ENCODE results near the gene TOB1. TPM values are rescaled to one million over a fixed set of nuclear protein-coding genes. Genes with fewer than 3 reads are reported as not detected.
A peak's percentile ranks its signal among the peaks of the same experiment; 100 is the strongest.

TOB1 gene
- total RNA-seq, 1 donor from 2014 or later = 78.7 TPM

GRCh38 chr17:50837286-50837979, 28.7 kb downstream of the TOB1 start:
- TF ChIP-seq CTCF (IDR thresholded peaks at IDR 0.05; ENCODE audit: partially characterized antibody, unreplicated experiment) = no peak
- DNase-seq = no peak
- peaks cover 43% of the 10 kb centered on the region for H3K4me1 Mint-ChIP-seq (ENCODE audit: low read depth, unreplicated experiment)
- no peak overlapping the region for H3K27ac Mint-ChIP-seq (ENCODE audit: unreplicated experiment)
- H3K36me3 Mint-ChIP-seq (ENCODE audit: unreplicated experiment) = no peaks in the 10 kb centered on the region
- peaks cover 7% of the 10 kb centered on the region for H3K9me3 Mint-ChIP-seq (ENCODE audit: unreplicated experiment)
- peaks cover 12% of the 10 kb centered on the region for H3K27me3 Mint-ChIP-seq (ENCODE audit: unreplicated experiment)
- H3K4me3 Mint-ChIP-seq (ENCODE audit: unreplicated experiment) = no peak overlapping the region

- DNase-seq = no peak
- no peak for TF ChIP-seq CTCF (IDR thresholded peaks at IDR 0.05; ENCODE audit: partially characterized antibody, unreplicated experiment)
- Mint-ChIP-seq H3K9me3 (ENCODE audit: unreplicated experiment) (peaks cover 4% of the 10 kb centered on the region), H3K27me3 (ENCODE audit: unreplicated experiment) (peaks cover 12% of the 10 kb centered on the region), H3K27ac (ENCODE audit: unreplicated experiment) (no peak overlapping the region), H3K4me3 (ENCODE audit: unreplicated experiment) (no peak overlapping the region), H3K36me3 (ENCODE audit: unreplicated experiment) (no peaks in the 10 kb centered on the region), H3K4me1 (ENCODE audit: low read depth, unreplicated experiment) (peaks cover 40% of the 10 kb centered on the region)
Observed at GRCh38 chr17:50836826-50837225, 29.3 kb downstream of the TOB1 start.

GRCh38 chr17:50835301-50836234, 30.6 kb downstream of the TOB1 start, which contains the start of gene WFIKKN2:
TSS of gene WFIKKN2 (plus strand) at chr17:50835586. CDS start at chr17:50835938, 352 bp downstream.
- H3K27me3 Mint-ChIP-seq (ENCODE audit: unreplicated experiment) = peaks cover 10% of the 10 kb centered on the region
- H3K27ac Mint-ChIP-seq (ENCODE audit: unreplicated experiment) = peak within 1 kb of the TSS; percentile 93
- no peak for TF ChIP-seq CTCF (IDR thresholded peaks at IDR 0.05; ENCODE audit: partially characterized antibody, unreplicated experiment)
- H3K4me3 Mint-ChIP-seq (ENCODE audit: unreplicated experiment) = peak within 1 kb of the TSS; percentile 72
- no peaks in the 10 kb centered on the region for H3K9me3 Mint-ChIP-seq (ENCODE audit: unreplicated experiment)
- no peaks in the 10 kb centered on the region for H3K36me3 Mint-ChIP-seq (ENCODE audit: unreplicated experiment)
- peaks cover 46% of the 10 kb centered on the region for H3K4me1 Mint-ChIP-seq (ENCODE audit: low read depth, unreplicated experiment)
- DNase-seq = no peak

- no peak for TF ChIP-seq CTCF (IDR thresholded peaks at IDR 0.05; ENCODE audit: partially characterized antibody, unreplicated experiment)
- no peak for DNase-seq
- Mint-ChIP-seq H3K27me3 (ENCODE audit: unreplicated experiment) (peaks cover 11% of the 10 kb centered on the region), H3K4me1 (ENCODE audit: low read depth, unreplicated experiment) (peaks cover 52% of the 10 kb centered on the region), H3K9me3 (ENCODE audit: unreplicated experiment) (peaks cover 6% of the 10 kb centered on the region), H3K4me3 (ENCODE audit: unreplicated experiment) (peak overlapping the region; percentile 72), H3K27ac (ENCODE audit: unreplicated experiment) (peak overlapping the region; percentile 93), H3K36me3 (ENCODE audit: unreplicated experiment) (no peaks in the 10 kb centered on the region)
Observed at GRCh38 chr17:50834429-50835300, 31.5 kb downstream of the TOB1 start.

Data from glutamatergic neuron (in vitro differentiated cells).